WTC11 (cell line): ENCODE results near the gene IGFBP4.

Source experiments
- EMX1 ChIP-seq: fragments of 250-450 bp; sonication (Bioruptor Pico); IDR thresholded peaks from 2 replicates; pipeline ENCODE4 v1.8.0; 2021; ENCODE audit warnings: mild to moderate bottlenecking
- USF1 ChIP-seq: sonication (generic); formaldehyde crosslinking; IDR thresholded peaks from 2 replicates; pipeline ENCODE4 v1.8.0; 2022; ENCODE audit warnings: mild to moderate bottlenecking, missing genetic modification reagents
- ZNF121 ChIP-seq: sonication (generic); formaldehyde crosslinking; IDR thresholded peaks from 2 replicates; pipeline ENCODE4 v1.8.0; 2023; ENCODE audit warnings: missing genetic modification reagents

DNA sequence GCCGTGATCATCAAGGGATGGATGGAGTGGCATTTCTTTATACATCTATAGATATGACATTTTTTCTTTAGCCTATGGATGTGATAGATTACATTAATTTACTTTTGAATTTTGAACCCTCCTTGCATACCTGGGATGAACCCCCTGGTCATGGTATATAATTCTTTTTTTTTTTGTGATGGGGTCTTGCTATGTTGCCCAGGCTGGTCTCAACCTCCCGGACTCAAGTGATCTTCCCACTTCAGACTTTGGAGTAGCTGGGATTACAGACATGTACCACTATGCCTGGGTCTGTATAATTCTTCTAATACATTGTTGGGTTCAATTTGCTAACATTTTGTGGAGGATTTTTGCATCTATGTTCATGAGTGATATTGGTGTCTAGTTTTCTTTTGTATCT, 59.9 kb downstream of the IGFBP4 start:
- no peak for TF ChIP-seq USF1 (CRISPR knock-in tag)
- TF ChIP-seq ZNF121: no peak
- no peak for TF ChIP-seq EMX1
